PC-3 (cell line): ENCODE data around the gene ZNF423.

Experiments
- EZH2 ChIP-seq: fragments of 300-600 bp; sonication (generic); IDR thresholded peaks from one replicate; pipeline ENCODE4 v1.6.1; 2017; ENCODE audit warnings: antibody characterized with exemption, mild to moderate bottlenecking, low read length; ENCODE audit not compliant: unreplicated experiment
- EZH2phosphoT487 ChIP-seq: fragments of 300-600 bp; sonication (generic); IDR thresholded peaks from 2 replicates; pipeline ENCODE4 v1.6.1; 2018; ENCODE audit warnings: mild to moderate bottlenecking, antibody characterized with exemption, low read length, borderline replicate concordance
- TF ChIP-seq, protein P1 (sequence below): fragments of 300-600 bp; sonication (generic); conservative IDR thresholded peaks from 2 replicates; pipeline ENCODE4 v1.5.1; 2017; ENCODE audit warnings: antibody characterized with exemption, low read depth, mild to moderate bottlenecking, low read length

DNA sequence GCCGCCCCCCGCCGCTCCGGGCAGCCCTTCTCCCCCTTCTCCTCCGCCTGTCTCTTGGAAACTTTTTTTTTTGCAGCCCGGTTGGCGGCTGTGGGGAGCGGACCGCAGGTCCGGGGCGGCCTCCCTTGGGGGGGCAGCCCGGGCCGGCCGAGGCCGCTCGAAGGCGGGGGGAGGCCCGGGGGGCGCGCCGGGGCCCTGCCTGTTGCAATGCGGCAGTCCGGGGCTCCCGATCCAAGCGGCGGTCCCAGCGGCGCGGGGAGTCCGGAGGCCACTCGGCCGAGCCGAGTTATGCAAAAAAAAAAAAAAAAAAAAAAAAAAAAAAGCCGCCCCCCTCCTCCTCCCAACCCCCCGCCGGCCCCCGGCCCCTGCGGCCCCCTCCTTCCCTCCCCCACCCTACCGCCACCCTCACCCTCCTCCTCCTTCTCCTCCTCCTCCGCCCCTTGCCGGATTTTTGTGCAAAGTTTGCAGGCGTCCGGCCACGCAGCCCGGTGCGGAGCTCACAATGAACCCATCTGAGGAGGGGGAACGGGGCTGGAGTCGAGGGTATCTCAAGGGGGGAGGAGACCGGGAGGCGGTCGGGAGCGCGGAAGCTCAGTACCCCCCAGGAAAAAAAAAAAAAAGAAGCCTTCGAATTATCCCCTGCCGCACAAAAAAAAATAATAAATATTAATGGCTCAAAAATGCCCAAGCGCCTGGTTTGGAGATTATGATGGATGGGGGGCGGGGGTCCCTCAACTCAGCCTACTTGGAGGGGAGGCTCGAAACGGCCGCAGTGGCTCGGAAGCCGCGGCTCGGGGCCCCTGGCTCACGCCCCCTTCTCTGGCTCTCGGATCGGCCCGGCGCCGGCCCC is at the start of gene ZNF423:
- TF ChIP-seq, protein P1, sequence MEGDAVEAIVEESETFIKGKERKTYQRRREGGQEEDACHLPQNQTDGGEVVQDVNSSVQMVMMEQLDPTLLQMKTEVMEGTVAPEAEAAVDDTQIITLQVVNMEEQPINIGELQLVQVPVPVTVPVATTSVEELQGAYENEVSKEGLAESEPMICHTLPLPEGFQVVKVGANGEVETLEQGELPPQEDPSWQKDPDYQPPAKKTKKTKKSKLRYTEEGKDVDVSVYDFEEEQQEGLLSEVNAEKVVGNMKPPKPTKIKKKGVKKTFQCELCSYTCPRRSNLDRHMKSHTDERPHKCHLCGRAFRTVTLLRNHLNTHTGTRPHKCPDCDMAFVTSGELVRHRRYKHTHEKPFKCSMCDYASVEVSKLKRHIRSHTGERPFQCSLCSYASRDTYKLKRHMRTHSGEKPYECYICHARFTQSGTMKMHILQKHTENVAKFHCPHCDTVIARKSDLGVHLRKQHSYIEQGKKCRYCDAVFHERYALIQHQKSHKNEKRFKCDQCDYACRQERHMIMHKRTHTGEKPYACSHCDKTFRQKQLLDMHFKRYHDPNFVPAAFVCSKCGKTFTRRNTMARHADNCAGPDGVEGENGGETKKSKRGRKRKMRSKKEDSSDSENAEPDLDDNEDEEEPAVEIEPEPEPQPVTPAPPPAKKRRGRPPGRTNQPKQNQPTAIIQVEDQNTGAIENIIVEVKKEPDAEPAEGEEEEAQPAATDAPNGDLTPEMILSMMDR = no peak
- no peak for TF ChIP-seq EZH2phosphoT487
- no peak for TF ChIP-seq EZH2
